Measurements from ENCODE around the gene INHBE. TPM values are rescaled to one million over a fixed set of nuclear protein-coding genes. Genes with fewer than 3 reads are reported as not detected.

The INHBE gene
- total RNA-seq, 1 donor from 2014 or later = 1.2 TPM

DNA sequence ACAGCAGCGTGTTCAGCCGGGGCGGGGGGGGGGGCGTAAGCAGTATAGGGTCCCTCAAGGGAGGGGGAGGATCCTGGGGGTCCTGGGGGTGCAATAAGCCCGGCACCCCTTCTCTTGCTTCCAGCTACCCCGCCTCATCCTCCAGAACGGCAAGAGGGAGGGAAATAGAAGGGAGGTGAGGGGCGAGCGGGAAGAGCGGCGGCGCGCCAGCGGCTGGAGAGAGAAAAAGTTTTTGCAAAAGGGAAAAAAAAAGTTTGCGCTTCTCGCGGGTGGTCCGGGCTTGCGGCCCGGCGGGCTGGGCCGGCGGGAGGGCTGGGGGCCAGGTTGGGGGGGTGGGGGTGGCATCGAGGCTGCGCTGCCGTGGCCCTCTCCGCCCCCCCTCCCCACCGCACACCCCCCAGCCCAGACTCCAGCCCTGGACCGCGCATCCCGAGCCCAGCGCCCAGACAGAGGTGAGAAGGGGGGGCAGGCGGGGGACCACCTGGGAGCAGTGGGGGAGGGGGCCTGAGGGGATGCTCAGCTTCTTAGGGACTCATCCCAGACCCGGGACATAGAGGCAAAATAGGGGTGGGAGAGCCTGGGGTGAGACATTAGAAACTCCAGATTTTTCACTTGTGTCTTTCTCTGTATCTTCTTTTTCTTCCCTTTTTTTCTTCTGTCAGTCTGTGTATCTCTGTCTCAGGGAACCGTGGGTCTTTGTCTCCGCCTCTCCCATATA, 4.8 kb downstream of the INHBE start, which contains the start of gene GLI1:
GLI1 (plus strand) TSS at position 36 of the 718 bp plus-strand sequence. CDS start 3,907 bp downstream, outside the sequence.
- Mint-ChIP-seq H3K27ac (peak within 1 kb of the TSS; percentile 87), H3K4me1 (ENCODE audit: low read depth) (peaks cover 19% of the 10 kb centered on the region), H3K27me3 (peaks cover 64% of the 10 kb centered on the region), H3K4me3 (ENCODE audit: low read depth) (peak within 1 kb of the TSS; percentile 90), H3K36me3 (ENCODE audit: insufficient read depth) (no peaks in the 10 kb centered on the region), H3K9me3 (ENCODE audit: low read depth) (no peaks in the 10 kb centered on the region)
- no peak for DNase-seq (ENCODE audit: low spot score, unreplicated experiment)
- TF ChIP-seq, protein P1, sequence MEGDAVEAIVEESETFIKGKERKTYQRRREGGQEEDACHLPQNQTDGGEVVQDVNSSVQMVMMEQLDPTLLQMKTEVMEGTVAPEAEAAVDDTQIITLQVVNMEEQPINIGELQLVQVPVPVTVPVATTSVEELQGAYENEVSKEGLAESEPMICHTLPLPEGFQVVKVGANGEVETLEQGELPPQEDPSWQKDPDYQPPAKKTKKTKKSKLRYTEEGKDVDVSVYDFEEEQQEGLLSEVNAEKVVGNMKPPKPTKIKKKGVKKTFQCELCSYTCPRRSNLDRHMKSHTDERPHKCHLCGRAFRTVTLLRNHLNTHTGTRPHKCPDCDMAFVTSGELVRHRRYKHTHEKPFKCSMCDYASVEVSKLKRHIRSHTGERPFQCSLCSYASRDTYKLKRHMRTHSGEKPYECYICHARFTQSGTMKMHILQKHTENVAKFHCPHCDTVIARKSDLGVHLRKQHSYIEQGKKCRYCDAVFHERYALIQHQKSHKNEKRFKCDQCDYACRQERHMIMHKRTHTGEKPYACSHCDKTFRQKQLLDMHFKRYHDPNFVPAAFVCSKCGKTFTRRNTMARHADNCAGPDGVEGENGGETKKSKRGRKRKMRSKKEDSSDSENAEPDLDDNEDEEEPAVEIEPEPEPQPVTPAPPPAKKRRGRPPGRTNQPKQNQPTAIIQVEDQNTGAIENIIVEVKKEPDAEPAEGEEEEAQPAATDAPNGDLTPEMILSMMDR (IDR thresholded peaks at IDR 0.05; ENCODE audit: unreplicated experiment) = no peak

DNA sequence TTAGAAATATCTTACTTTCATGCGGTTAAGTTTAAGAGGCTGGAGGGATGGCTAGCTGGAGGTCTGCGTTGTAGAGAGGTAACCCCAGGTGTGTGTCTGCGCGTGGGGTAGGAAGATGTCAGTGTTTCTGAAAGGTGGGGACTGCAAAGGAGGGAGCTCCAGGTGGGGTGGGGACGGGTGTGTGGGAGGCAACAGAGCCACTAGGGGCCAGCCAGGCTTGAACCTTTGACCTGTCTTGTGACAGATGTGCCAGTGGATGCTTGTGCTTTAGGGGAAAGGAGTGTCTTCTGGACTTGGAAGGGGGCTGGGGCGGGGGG, 5.3 kb downstream of the INHBE start:
- DNase-seq (ENCODE audit: low spot score, unreplicated experiment) = no peak
- Mint-ChIP-seq H3K27ac (peak overlapping the region; percentile 54), H3K4me3 (ENCODE audit: low read depth) (peak overlapping the region; percentile 64), H3K9me3 (ENCODE audit: low read depth) (no peaks in the 10 kb centered on the region), H3K36me3 (ENCODE audit: insufficient read depth) (no peaks in the 10 kb centered on the region), H3K4me1 (ENCODE audit: low read depth) (peaks cover 19% of the 10 kb centered on the region), H3K27me3 (peaks cover 66% of the 10 kb centered on the region)
- TF ChIP-seq, protein P1 (IDR thresholded peaks at IDR 0.05; ENCODE audit: unreplicated experiment) = no peak

DNA sequence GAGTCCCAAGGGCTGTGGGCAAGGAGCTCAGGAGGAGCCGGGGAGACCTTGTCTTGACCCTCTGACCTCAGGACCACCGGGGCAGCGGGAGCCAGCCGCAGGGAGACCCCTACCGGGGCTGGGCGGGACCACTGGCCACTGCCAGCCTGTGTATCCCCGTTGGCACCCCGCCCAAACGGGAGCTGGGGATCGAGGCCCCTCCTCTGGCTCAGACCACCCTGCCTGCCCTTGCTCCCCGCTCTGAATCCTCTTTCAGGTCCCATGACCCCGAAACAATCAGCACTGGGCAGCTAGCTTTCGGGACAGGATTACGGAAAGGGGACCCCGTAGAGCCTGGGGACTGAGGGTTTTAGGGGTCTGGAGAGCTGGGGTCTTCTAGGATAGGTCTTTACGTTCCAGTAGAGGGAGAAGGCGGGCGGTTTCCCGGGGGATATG, 5.8 kb downstream of the INHBE start:
- TF ChIP-seq, protein P1 (IDR thresholded peaks at IDR 0.05; ENCODE audit: unreplicated experiment) = peak; percentile 20
- H3K36me3 Mint-ChIP-seq (ENCODE audit: insufficient read depth) = no peaks in the 10 kb centered on the region
- DNase-seq (ENCODE audit: low spot score, unreplicated experiment) = no peak
- H3K4me1 Mint-ChIP-seq (ENCODE audit: low read depth) = peaks cover 19% of the 10 kb centered on the region
- H3K4me3 Mint-ChIP-seq (ENCODE audit: low read depth) = peak overlapping the region; percentile 51
- no peaks in the 10 kb centered on the region for H3K9me3 Mint-ChIP-seq (ENCODE audit: low read depth)
- no peak overlapping the region for H3K27ac Mint-ChIP-seq
- H3K27me3 Mint-ChIP-seq = peaks cover 66% of the 10 kb centered on the region

DNA sequence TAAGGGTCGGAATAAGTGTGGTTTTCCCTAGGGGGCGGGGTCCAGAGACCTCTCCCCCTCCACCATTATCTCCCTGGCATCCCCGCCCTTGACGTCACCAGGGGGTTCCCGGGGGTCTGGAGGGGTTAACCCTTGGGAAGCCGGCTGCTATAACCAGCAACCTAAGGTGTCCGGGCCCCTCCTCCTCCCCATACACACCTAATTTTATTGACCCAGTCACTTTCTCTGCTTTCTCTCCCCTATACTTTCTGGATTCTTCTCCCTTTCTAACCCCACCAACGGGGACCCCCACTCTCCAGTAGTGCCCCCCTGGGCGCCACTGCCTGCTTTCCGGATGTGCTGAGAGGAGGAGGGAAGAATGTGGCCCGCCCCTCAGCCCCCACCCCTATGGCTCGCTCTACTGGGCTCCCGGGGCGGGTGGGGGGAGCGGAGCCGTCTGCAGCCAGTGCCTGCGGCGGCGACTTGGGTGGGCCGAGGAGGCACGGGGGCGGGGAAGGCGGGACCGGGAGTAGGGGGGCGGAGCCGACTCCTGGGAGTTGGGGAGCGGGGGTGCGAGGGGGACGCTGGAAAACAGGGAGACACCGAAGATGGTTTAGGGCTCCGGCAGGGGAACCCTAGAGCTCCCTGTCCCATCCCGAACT, 6.3 kb downstream of the INHBE start:
- H3K4me3 Mint-ChIP-seq (ENCODE audit: low read depth) = peak overlapping the region; percentile 64
- TF ChIP-seq, protein P1 (IDR thresholded peaks at IDR 0.05; ENCODE audit: unreplicated experiment) = no peak
- DNase-seq (ENCODE audit: low spot score, unreplicated experiment) = no peak
- H3K36me3 Mint-ChIP-seq (ENCODE audit: insufficient read depth) = no peaks in the 10 kb centered on the region
- no peak overlapping the region for H3K27ac Mint-ChIP-seq
- no peaks in the 10 kb centered on the region for H3K9me3 Mint-ChIP-seq (ENCODE audit: low read depth)
- peaks cover 64% of the 10 kb centered on the region for H3K27me3 Mint-ChIP-seq
- H3K4me1 Mint-ChIP-seq (ENCODE audit: low read depth) = peaks cover 19% of the 10 kb centered on the region

DNA sequence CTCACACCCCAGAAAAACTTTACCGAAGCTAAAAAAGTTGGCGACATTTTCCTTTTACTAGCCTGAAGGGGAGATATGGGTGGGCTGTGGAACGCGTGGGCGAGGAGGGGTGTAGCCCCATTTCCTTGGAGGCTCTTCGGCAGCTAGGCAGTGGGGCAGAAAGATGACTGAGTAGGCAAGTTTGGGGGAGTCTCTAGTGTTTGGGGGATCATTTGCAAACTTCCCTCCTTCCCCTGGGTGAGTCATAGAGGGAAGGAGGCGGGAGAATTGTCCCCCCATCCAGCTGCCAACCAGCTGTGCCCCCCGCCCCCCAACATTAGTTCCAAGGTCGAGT, 6.8 kb downstream of the INHBE start:
- H3K4me1 Mint-ChIP-seq (ENCODE audit: low read depth) = peaks cover 19% of the 10 kb centered on the region
- H3K36me3 Mint-ChIP-seq (ENCODE audit: insufficient read depth) = no peaks in the 10 kb centered on the region

More for the DNA sequence above, 6.8 kb downstream of the INHBE start:
- Mint-ChIP-seq H3K27ac (peak overlapping the region; percentile 45), H3K27me3 (peaks cover 63% of the 10 kb centered on the region), H3K9me3 (ENCODE audit: low read depth) (no peaks in the 10 kb centered on the region), H3K4me3 (ENCODE audit: low read depth) (peak overlapping the region; percentile 64)
- TF ChIP-seq, protein P1 (IDR thresholded peaks at IDR 0.05; ENCODE audit: unreplicated experiment) = no peak
- no peak for DNase-seq (ENCODE audit: low spot score, unreplicated experiment)
